H9 (cell line): ENCODE data around the gene HSD17B8. TPM values are rescaled to one million over a fixed set of nuclear protein-coding genes. Genes with fewer than 3 reads are reported as not detected.

ENCODE experiments used
- DNase-seq: peaks from one replicate; pipeline ENCODE4 v3.0.0-alpha.2; 2017
- H2AFZ ChIP-seq: one replicate; pipeline ENCODE4 v1.6.1; 2013; ENCODE audit warnings: mild to moderate bottlenecking, low read length, control low read depth, moderate library complexity
- H2AK5ac ChIP-seq: 2 replicates; pipeline ENCODE4 v1.6.1; 2013; ENCODE audit warnings: low read length, control low read depth, mixed read lengths; ENCODE audit not compliant: insufficient read length
- H2BK120ac ChIP-seq: one replicate; pipeline ENCODE4 v1.6.1; 2013; ENCODE audit warnings: low read depth, mild to moderate bottlenecking, low read length, control low read depth, inconsistent platforms; ENCODE audit not compliant: poor library complexity, severe bottlenecking
- H2BK12ac ChIP-seq: 2 replicates; pipeline ENCODE4 v1.6.1; 2013; ENCODE audit warnings: low read length, control low read depth, mixed read lengths, low read depth; ENCODE audit not compliant: insufficient read length
- H2BK15ac ChIP-seq: 2 replicates; pipeline ENCODE4 v1.6.1; 2013; ENCODE audit warnings: low read depth, low read length, control low read depth
- H2BK20ac ChIP-seq: one replicate; pipeline ENCODE4 v1.6.1; 2013; ENCODE audit warnings: low read depth, mild to moderate bottlenecking, low read length, control low read depth, inconsistent platforms; ENCODE audit not compliant: poor library complexity, severe bottlenecking
- H2BK5ac ChIP-seq: 2 replicates; pipeline ENCODE4 v1.6.1; 2013; ENCODE audit warnings: low read length, control low read depth, mixed read lengths; ENCODE audit not compliant: insufficient read length
- H3K14ac ChIP-seq: 2 replicates; pipeline ENCODE4 v1.6.1; 2013; ENCODE audit warnings: low read length, control low read depth; ENCODE audit not compliant: insufficient read depth
- H3K18ac ChIP-seq: 2 replicates; pipeline ENCODE4 v1.6.1; 2013; ENCODE audit warnings: low read depth, mild to moderate bottlenecking, mixed read lengths, low read length, control low read depth; ENCODE audit not compliant: insufficient read length
- H3K23ac ChIP-seq: 2 replicates; pipeline ENCODE4 v1.6.1; 2013; ENCODE audit warnings: low read length, control low read depth, mixed read lengths, low read depth; ENCODE audit not compliant: insufficient read length
- H3K23me2 ChIP-seq: 2 replicates; pipeline ENCODE4 v1.6.1; 2013; ENCODE audit warnings: low read depth, mild to moderate bottlenecking, mixed read lengths, low read length, control low read depth; ENCODE audit not compliant: insufficient read length, poor library complexity, severe bottlenecking
- H3K27ac ChIP-seq: 2 replicates; pipeline ENCODE4 v1.5.1; 2013; ENCODE audit warnings: low read length, control low read depth, mixed read lengths, low read depth; ENCODE audit not compliant: insufficient read length
- H3K27me3 ChIP-seq: 2 replicates; pipeline ENCODE4 v1.6.1; 2013; ENCODE audit warnings: low read length, control low read depth, inconsistent platforms; ENCODE audit not compliant: insufficient read depth
- H3K4ac ChIP-seq: 2 replicates; pipeline ENCODE4 v1.6.1; 2013; ENCODE audit warnings: low read depth, mild to moderate bottlenecking, control low read depth, inconsistent platforms, low read length, moderate library complexity
- H3K4me1 ChIP-seq: 2 replicates; pipeline ENCODE4 v1.6.1; 2013; ENCODE audit warnings: low read length, control low read depth, inconsistent platforms; ENCODE audit not compliant: insufficient read depth
- H3K4me2 ChIP-seq: 2 replicates; pipeline ENCODE4 v1.6.1; 2013; ENCODE audit warnings: low read length, control low read depth, mixed read lengths; ENCODE audit not compliant: insufficient read length, insufficient read depth
- H3K56ac ChIP-seq: 2 replicates; pipeline ENCODE4 v1.6.1; 2013; ENCODE audit warnings: low read depth, mild to moderate bottlenecking, mixed read lengths, low read length, control low read depth; ENCODE audit not compliant: insufficient read length
- H3K79me1 ChIP-seq: 2 replicates; pipeline ENCODE4 v1.6.1; 2013; ENCODE audit warnings: low read depth, mild to moderate bottlenecking, moderate library complexity, low read length, control low read depth, inconsistent platforms; ENCODE audit not compliant: insufficient read depth, poor library complexity, severe bottlenecking
- H3K79me2 ChIP-seq: 2 replicates; pipeline ENCODE4 v1.6.1; 2013; ENCODE audit warnings: low read length, control low read depth, inconsistent platforms; ENCODE audit not compliant: insufficient read depth
- H3K9ac ChIP-seq: 2 replicates; pipeline ENCODE4 v1.6.1; 2013; ENCODE audit warnings: low read length, control low read depth, mixed read lengths; ENCODE audit not compliant: insufficient read length; ENCODE audit errors: extremely low read depth
- H3K9me3 ChIP-seq: one replicate; pipeline ENCODE4 v1.6.1; 2013; ENCODE audit warnings: low read depth, low read length, inconsistent platforms; ENCODE audit not compliant: control insufficient read depth
- H3T11ph ChIP-seq: one replicate; pipeline ENCODE4 v1.6.1; 2013; ENCODE audit warnings: mild to moderate bottlenecking, low read length, control low read depth, inconsistent platforms
- H4K20me1 ChIP-seq: one replicate; pipeline ENCODE4 v1.6.1; 2013; ENCODE audit not compliant: control insufficient read depth, insufficient read length, insufficient read depth
- H4K5ac ChIP-seq: 2 replicates; pipeline ENCODE4 v1.6.1; 2013; ENCODE audit warnings: low read depth, mild to moderate bottlenecking, mixed read lengths, low read length, control low read depth; ENCODE audit not compliant: insufficient read length
- H4K8ac ChIP-seq: replicated peaks from 2 replicates; pipeline ENCODE4 v1.6.1; 2013; ENCODE audit warnings: low read length, control low read depth, mixed read lengths, low read depth; ENCODE audit not compliant: insufficient read length
- H4K91ac ChIP-seq: 2 replicates; pipeline ENCODE4 v1.6.1; 2013; ENCODE audit warnings: low read depth, mild to moderate bottlenecking, moderate library complexity, mixed read lengths, low read length, control low read depth; ENCODE audit not compliant: insufficient read length
- H3K27ac Mint-ChIP-seq, 3 experiments: 2 replicates in 2 of 3; 3 replicates in 1 of 3; pipeline ENCODE4 v1.8.0; 2020 to 2021; ENCODE audit warnings: mixed read lengths in 3 of 3, mild to moderate bottlenecking in 1 of 3, moderate library complexity in 1 of 3
- H3K27me3 Mint-ChIP-seq: 2 replicates; pipeline ENCODE4 v1.8.0; 2021; ENCODE audit warnings: low read depth, mild to moderate bottlenecking, moderate library complexity, mixed read lengths
- H3K36me3 Mint-ChIP-seq, 3 experiments: 2 replicates in 2 of 3; 3 replicates in 1 of 3; pipeline ENCODE4 v1.8.0; 2020 to 2021; ENCODE audit warnings: low read depth in 3 of 3, mixed read lengths in 3 of 3; ENCODE audit not compliant: insufficient read depth in 1 of 3
- H3K4me1 Mint-ChIP-seq, 2 experiments: 2 replicates each; pipeline ENCODE4 v1.8.0; 2020; ENCODE audit warnings: mixed read lengths in 2 of 2
- H3K4me3 Mint-ChIP-seq, 2 experiments: 2 replicates in 1 of 2; 3 replicates in 1 of 2; pipeline ENCODE4 v1.8.0; 2020 to 2021; ENCODE audit warnings: mild to moderate bottlenecking in 2 of 2, mixed read lengths in 2 of 2, moderate library complexity in 1 of 2
- H3K9me3 Mint-ChIP-seq, 2 experiments: 2 replicates in 1 of 2; 3 replicates in 1 of 2; pipeline ENCODE4 v1.8.0; 2020; ENCODE audit warnings: mild to moderate bottlenecking in 2 of 2, mixed read lengths in 2 of 2, moderate library complexity in 1 of 2
- CTCF ChIP-seq: fragments of 200-600 bp; sonication (generic); conservative IDR thresholded peaks from 3 replicates; pipeline ENCODE4 v1.8.0; 2021; ENCODE audit warnings: antibody characterized with exemption, mild to moderate bottlenecking
- WGBS: extraction: QIAGEN DNeasy Blood & Tissue Kit; methylation state at CpG from one replicate; pipeline ENCODE4 v1.1.7; 2013; ENCODE audit warnings: missing lambda C conversion rate, low lambda C conversion rate, mixed read lengths; ENCODE audit not compliant: insufficient read length; ENCODE audit errors: extremely low coverage; 5-methylcytosine and 5-hydroxymethylcytosine counted together
- total RNA-seq: library from RNA; stranded (reverse); gene quantifications from 2 replicates; pipeline ENCODE4 v1.2.1, GENCODE V29; 2021

The HSD17B8 gene
- total RNA-seq, 1 experiment from 2014 or later: 7.1 TPM

GRCh38 chr6:33190504-33191107 lies 13.8 kb upstream of the HSD17B8 start:
- Histone ChIP-seq H3K79me2 (no peaks in the 10 kb centered on the region), H3K56ac (no peak overlapping the region), H3K23me2 (peaks cover 11% of the 10 kb centered on the region), H2AK5ac (no peak overlapping the region), H3K9me3 (no peaks in the 10 kb centered on the region), H2BK5ac (no peak overlapping the region), H3K27me3 (peaks cover 3% of the 10 kb centered on the region; the same call in 1 of the 2 replicates), H3K4me2 (no peak overlapping the region), H4K5ac (no peak overlapping the region), H3K79me1 (no peaks in the 10 kb centered on the region), H3K9ac (no peak overlapping the region), H4K8ac (no peak overlapping the region), H3K18ac (no peak overlapping the region), H3K14ac (no peak overlapping the region), H3K27ac (no peak overlapping the region), H2BK15ac (no peak overlapping the region), H3K4ac (no peak overlapping the region), H2BK20ac (no peak overlapping the region), H3K23ac (no peak overlapping the region), H4K20me1 (no peaks in the 10 kb centered on the region), H2BK120ac (no peak overlapping the region), H3K4me1 (no peaks in the 10 kb centered on the region; the same call in 1 of the 2 replicates), H2AFZ (no peak overlapping the region), H4K91ac (no peak overlapping the region), H3T11ph (no peak overlapping the region), H2BK12ac (no peak overlapping the region)
- no CpG with 5 or more reads among the region's 11 CpGs for WGBS
- Mint-ChIP-seq H3K36me3 (peaks cover 8 to 17% (median 13%) of the 10 kb centered on the region in 3 experiments; a peak in 6 of 7 replicates), H3K27me3 (peaks cover 74% of the 10 kb centered on the region), H3K4me1 (peaks cover 14 to 18% of the 10 kb centered on the region in 2 experiments), H3K9me3 (no peaks in the 10 kb centered on the region; a peak in 1 of 5 replicates), H3K27ac (peak overlapping the region in 1 of 3 experiments; percentile 21; a peak in 1 of 7 replicates), H3K4me3 (0 out of 5 replicates have a peak overlapping the region, but pooled peaks of 1 of the 2 experiments have one; percentile 19)
- TF ChIP-seq CTCF: no peak
- no peak for DNase-seq
